Fibroblast of lung (primary cell): Measurements from ENCODE around the gene NSUN3. TPM values are rescaled to one million over a fixed set of nuclear protein-coding genes. Genes with fewer than 3 reads are reported as not detected.
A peak's percentile ranks its signal among the peaks of the same experiment; 100 is the strongest.

Experiments
- DNase-seq, 2 donors: peaks; one replicate each; pipeline versions ENCODE4 v3.0.0 to v3.0.0-alpha.2; 2010; ENCODE audit warnings: low read depth in 2 of 2
- H2AFZ ChIP-seq: 2 replicates; pipeline ENCODE4 v1.5.1; 2012; ENCODE audit warnings: low read length, control low read depth, inconsistent platforms
- H3K27ac ChIP-seq: 2 replicates; pipeline ENCODE4 v1.5.1; 2011; ENCODE audit warnings: low read length, control low read depth; ENCODE audit not compliant: insufficient read depth
- H3K27me3 ChIP-seq: 2 replicates; pipeline ENCODE4 v1.5.1; 2011; ENCODE audit warnings: mild to moderate bottlenecking, low read length; ENCODE audit not compliant: control insufficient read depth, insufficient read depth
- H3K36me3 ChIP-seq: 2 replicates; pipeline ENCODE4 v1.5.1; 2011; ENCODE audit warnings: low read length; ENCODE audit not compliant: control insufficient read depth, insufficient read depth
- H3K4me1 ChIP-seq: 2 replicates; pipeline ENCODE4 v1.5.1; 2011; ENCODE audit warnings: low read length; ENCODE audit not compliant: control insufficient read depth, insufficient read depth; ENCODE audit errors: extremely low read depth
- H3K4me2 ChIP-seq: 2 replicates; pipeline ENCODE4 v1.5.1; 2011; ENCODE audit warnings: low read length, control low read depth; ENCODE audit not compliant: insufficient read depth; ENCODE audit errors: extremely low read depth
- H3K4me3 ChIP-seq, 4 experiments: fragments of 200-600 bp in 1 of 4; sonication (generic) in 1 of 4; replicated peaks in 1 of 4; 2 replicates each; pipeline ENCODE4 v1.5.1; 2011 to 2016; ENCODE audit warnings: low read length in 4 of 4, low read depth in 3 of 4, mild to moderate bottlenecking in 3 of 4, control low read depth in 2 of 4, inconsistent platforms in 1 of 4, mixed read lengths in 1 of 4; ENCODE audit not compliant: insufficient read depth in 1 of 4; ENCODE audit errors: control extremely low read depth in 1 of 4
- H3K79me2 ChIP-seq: 2 replicates; pipeline ENCODE4 v1.5.1; 2012; ENCODE audit warnings: mild to moderate bottlenecking, low read length, inconsistent platforms; ENCODE audit not compliant: control insufficient read depth, insufficient read depth
- H3K9ac ChIP-seq: 2 replicates; pipeline ENCODE4 v1.5.1; 2011; ENCODE audit warnings: mild to moderate bottlenecking, low read length, control low read depth; ENCODE audit not compliant: insufficient read depth
- H3K9me3 ChIP-seq: 2 replicates; pipeline ENCODE4 v1.5.1; 2012; ENCODE audit warnings: low read depth, low read length; ENCODE audit not compliant: control insufficient read depth, insufficient read depth
- H4K20me1 ChIP-seq: 2 replicates; pipeline ENCODE4 v1.5.1; 2011; ENCODE audit warnings: low read length; ENCODE audit not compliant: control insufficient read depth, insufficient read depth; ENCODE audit errors: extremely low read depth
- EZH2 ChIP-seq: IDR thresholded peaks from 2 replicates; pipeline ENCODE4 v1.5.1; 2012; ENCODE audit warnings: low read length, control low read depth, mild to moderate bottlenecking; ENCODE audit errors: missing control alignments
- polyA plus RNA-seq, 2 donors: library from polyadenylated mRNA; depleted of rRNA in 1 of 2; stranded (reverse) in 1 of 2; unstranded in 1 of 2; fragments of >200 nt; gene quantifications; 2 replicates each; pipeline ENCODE4 v1.2.1, GENCODE V29; 2011 to 2012; ENCODE audit warnings: missing spikeins in 1 of 2
- total RNA-seq: library from RNA; depleted of rRNA; stranded (reverse); fragments of >200 nt; gene quantifications from 2 replicates; pipeline ENCODE4 v1.2.1, GENCODE V29; 2014
- TF ChIP-seq, protein P1 (sequence below), 2 donors: IDR thresholded peaks in 1 of 2; conservative IDR thresholded peaks in 1 of 2; 1 replicate in 1 of 2; 2 replicates in 1 of 2; pipeline ENCODE4 v1.5.1; 2011 to 2012; ENCODE audit warnings: low read length in 2 of 2, control low read depth in 1 of 2, inconsistent platforms in 1 of 2, low read depth in 1 of 2, mild to moderate bottlenecking in 1 of 2

Gene NSUN3
- total and polyA plus RNA-seq, 2 donors (not counting 1 experiment from before 2014, with no cell fraction given), result 6.2 to 23.1 TPM

DNA sequence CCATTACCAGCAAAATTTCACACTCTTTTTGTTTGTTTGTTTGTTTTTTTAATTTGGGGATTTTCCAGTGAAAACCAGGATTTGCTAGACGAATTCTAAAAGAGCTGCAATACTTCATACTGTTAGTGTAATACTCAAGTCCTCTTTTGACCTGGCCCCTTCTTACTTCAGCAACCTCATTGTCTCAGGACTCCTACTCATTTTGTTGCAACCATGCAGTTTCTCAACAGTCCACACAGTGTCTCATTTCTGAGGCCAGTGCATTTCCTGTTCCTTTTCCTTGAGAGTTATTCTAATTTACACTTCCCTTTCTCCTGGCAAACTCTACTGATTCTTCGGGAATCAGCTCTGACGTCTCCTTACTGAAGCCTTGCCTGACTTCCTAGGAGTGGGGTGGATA is 35.6 kb downstream of the NSUN3 start:
- no peak for DNase-seq
- H2AFZ ChIP-seq, result no peak overlapping the region
- no peak for TF ChIP-seq EZH2

DNA sequence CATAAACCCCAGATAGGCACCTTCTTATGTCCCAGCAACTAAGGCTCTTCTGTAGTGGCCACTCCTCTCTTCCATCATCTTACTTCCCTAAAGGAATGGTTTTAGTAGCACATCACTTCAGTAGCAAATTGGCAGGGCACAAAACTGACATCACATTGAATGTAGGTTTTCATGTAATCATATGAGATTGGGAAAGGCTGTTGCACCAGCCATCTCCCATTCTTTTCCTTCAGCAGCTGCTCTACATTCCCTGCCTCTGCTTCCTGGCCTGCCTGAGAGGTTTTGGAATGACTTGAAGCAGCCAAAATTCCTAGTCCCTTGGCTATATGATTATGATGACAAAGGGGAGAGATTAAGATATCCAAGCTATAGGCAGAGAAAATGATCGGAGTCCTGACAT is 36.5 kb downstream of the NSUN3 start:
- Histone ChIP-seq H3K79me2 (no peaks in the 10 kb centered on the region), H3K9ac (no peak overlapping the region), H3K36me3 (peaks cover 2% of the 10 kb centered on the region), H3K9me3 (no peaks in the 10 kb centered on the region), H3K27ac (no peak overlapping the region), H4K20me1 (no peaks in the 10 kb centered on the region), H2AFZ (no peak overlapping the region), H3K4me3 (no peak overlapping the region), H3K4me1 (no peaks in the 10 kb centered on the region), H3K4me2 (no peak overlapping the region), H3K27me3 (no peaks in the 10 kb centered on the region)
- DNase-seq, result no peak
- no peak for TF ChIP-seq EZH2
- TF ChIP-seq, protein P1, sequence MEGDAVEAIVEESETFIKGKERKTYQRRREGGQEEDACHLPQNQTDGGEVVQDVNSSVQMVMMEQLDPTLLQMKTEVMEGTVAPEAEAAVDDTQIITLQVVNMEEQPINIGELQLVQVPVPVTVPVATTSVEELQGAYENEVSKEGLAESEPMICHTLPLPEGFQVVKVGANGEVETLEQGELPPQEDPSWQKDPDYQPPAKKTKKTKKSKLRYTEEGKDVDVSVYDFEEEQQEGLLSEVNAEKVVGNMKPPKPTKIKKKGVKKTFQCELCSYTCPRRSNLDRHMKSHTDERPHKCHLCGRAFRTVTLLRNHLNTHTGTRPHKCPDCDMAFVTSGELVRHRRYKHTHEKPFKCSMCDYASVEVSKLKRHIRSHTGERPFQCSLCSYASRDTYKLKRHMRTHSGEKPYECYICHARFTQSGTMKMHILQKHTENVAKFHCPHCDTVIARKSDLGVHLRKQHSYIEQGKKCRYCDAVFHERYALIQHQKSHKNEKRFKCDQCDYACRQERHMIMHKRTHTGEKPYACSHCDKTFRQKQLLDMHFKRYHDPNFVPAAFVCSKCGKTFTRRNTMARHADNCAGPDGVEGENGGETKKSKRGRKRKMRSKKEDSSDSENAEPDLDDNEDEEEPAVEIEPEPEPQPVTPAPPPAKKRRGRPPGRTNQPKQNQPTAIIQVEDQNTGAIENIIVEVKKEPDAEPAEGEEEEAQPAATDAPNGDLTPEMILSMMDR (conservative IDR thresholded peaks at IDR 0.05 in 1 of 2, IDR thresholded peaks at IDR 0.05 in 1 of 2; ENCODE audit: low read depth in 1 of 2, low read length in 2 of 2), result no peak

More for the DNA sequence above, 35.6 kb downstream of the NSUN3 start:
- no peaks in the 10 kb centered on the region for H4K20me1 ChIP-seq
- H3K79me2 ChIP-seq, result no peaks in the 10 kb centered on the region
- H3K4me2 ChIP-seq, result no peak overlapping the region
- no peaks in the 10 kb centered on the region for H3K9me3 ChIP-seq
- no peaks in the 10 kb centered on the region for H3K27me3 ChIP-seq
- no peaks in the 10 kb centered on the region for H3K4me1 ChIP-seq
- H3K36me3 ChIP-seq, result peaks cover 2% of the 10 kb centered on the region
- H3K27ac ChIP-seq, result no peak overlapping the region
- no peak overlapping the region for H3K4me3 ChIP-seq
- no peak overlapping the region for H3K9ac ChIP-seq

DNA sequence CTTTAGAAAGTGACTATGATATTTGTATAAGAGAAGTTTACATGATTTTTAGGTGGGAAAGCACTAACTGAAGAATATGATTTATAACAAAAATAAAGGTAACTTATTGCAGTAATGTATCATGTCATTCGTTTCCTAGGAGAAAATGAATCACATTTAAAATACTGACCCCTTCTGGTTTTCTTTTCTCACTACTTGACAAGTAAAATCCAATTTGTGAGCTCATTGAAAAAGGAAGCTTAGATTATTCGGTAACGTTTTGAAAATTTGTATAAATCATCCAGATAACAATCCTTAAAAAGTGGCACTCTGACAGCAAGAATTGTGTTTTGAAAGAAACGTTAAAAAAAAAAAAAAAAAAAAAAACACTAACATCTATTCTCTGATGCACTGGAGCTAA is 39.0 kb downstream of the NSUN3 start:
- TF ChIP-seq, protein P1 (conservative IDR thresholded peaks at IDR 0.05 in 1 of 2, IDR thresholded peaks at IDR 0.05 in 1 of 2; ENCODE audit: low read depth in 1 of 2, low read length in 2 of 2), result peak in 1 of 2 donors; percentile 19
- no peak for TF ChIP-seq EZH2
- Histone ChIP-seq H3K9ac (no peak overlapping the region), H3K9me3 (no peaks in the 10 kb centered on the region), H2AFZ (no peak overlapping the region), H3K4me3 (no peak overlapping the region), H3K79me2 (no peaks in the 10 kb centered on the region), H3K36me3 (no peaks in the 10 kb centered on the region), H3K4me1 (no peaks in the 10 kb centered on the region), H3K27ac (no peak overlapping the region), H4K20me1 (no peaks in the 10 kb centered on the region), H3K27me3 (no peaks in the 10 kb centered on the region), H3K4me2 (no peak overlapping the region)
- DNase-seq, result peak; percentile 10 to 15
